Middle frontal gyrus (tissue), 1 donor: ENCODE data around the gene GMPPA.
A peak's percentile ranks its signal among the peaks of the same experiment; 100 is the strongest.

Experiments
- DNase-seq: peaks from one replicate; pipeline ENCODE4 v3.0.0-alpha.2; 2015; ENCODE audit warnings: low spot score; ENCODE audit errors: extremely low spot score

The GMPPA gene

DNA sequence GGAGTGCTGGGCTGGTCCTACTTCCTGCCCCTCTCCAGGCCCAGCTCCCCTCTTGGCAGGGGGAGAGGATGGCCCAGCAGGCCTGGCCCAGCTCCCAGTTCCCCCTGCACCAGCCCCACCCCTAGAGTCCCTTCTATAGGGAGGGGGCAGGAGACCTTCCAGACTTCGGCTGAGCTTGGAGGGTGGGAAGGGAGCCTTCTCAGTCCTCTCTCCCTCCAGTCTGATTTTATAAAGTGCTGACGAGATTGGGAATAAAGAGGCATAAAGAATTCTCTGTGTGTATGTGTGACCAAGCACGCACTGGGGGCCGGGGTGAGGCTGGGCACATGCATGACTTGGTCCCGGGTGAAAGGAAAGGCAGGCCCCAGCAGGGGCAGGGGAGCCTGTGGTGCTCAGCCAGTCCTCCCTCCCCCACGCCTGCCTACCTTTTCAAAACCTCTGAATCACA is 39.8 kb downstream of the GMPPA start:
- DNase-seq, result no peak

DNA sequence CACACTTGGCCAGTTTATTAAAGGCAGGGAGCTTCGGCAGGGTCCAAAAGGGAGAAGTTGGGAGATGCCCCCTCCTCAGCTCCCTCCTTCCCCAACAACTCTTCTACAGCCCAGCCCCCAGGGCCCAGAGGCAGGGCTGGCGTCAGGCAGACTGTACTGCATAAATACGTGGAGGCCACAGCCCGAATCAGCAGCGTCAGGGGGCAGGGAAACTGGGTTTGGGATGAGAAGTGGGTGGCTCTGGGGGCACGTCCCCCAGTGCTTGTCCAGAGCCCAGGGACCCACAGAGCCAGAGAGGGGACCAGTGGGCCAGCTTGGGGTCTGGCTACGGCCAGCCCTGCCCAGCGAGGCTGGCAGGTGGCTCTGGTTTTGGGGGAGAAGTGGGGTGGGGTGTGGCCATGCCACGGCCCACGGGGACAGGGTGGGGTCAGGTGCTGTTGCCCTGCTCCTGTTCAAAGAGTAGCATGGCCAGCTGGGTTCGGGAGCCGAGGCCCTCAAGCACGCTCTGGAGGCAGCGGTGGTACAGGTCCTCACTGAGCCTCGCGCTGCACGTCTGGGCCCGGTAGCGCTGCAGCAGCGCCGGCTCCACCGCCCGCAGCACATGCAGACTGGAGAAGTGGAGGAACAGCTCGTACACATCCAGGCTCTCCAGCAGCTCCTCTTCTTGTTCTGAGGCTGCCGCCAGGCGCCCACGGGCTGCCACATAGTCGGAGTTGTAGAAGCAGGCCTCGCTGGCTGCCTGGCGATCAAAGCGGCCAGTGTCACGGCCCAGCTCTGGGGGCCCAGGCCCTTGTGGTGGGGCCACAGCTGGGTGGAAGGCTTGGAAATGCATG is 40.5 kb downstream of the GMPPA start:
- DNase-seq, result no peak

DNA sequence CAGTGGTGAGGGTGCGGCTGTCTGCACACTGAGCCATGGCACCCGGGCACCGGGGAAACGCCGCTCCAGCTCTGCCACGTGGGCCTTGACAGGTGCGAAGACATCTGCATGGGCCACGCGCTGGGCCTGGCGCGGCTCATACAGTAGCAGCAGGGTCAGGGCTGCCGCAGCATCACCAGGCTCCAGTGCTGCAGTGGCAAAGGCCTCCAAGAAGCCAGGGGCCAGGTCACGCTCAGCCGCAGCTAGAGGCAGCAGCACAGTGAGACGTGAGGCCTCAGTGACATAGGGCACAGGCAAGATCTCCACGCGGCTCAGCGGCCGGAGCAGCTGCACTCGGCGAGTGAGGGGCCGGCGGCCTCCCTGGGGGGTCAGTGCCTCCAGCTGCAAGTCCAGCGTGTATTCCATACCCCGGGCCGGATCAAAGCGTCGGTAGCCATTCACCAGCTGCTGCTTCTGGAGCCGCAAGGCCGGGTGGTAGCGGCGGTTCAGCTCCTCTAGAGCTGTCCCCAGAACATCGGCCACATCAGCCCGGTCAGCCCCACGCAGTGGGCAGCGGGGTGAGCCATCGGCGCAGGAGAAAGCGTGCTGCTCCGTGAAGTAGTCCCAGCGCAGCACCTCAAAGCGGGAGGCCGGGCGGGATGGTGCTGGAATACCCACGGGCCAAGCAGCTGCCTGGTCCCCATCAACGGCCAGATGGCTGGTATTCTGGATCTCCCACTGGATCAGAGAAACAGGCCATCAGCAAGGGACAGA is 41.4 kb downstream of the GMPPA start:
- no peak for DNase-seq

DNA sequence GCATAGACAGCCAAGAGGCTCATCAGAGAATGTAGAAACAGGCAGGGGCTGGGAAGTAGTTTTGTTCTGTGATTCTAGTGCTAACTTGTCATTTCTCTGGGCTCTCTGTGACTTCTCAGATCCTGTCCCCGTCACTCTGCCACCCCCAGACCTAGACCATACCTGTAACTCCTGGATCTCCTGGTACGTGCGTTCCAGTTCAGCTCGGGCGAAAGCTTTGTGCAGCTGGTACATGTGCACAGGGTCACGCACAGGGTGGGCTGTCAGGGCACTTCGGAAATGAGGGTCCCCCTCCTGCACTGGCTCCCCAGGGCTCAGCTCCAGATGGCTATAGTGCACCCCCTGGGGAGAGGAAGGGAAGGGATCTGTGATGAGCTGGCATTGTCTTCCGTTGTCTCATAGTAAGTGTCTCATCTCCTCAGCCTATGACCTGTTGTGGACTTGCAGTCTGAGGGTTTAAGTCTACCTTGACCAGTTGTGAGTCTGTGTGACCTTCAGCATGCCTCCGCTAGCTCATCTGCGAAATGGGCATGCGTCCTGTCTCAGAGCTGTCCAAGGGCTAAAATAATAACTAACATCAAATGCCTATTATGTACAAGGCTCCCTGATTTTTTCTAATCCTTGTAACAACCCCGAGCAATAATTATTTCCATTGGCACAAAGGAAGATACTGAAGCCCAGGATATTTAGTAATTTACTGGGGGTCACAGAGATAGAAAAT is 42.3 kb downstream of the GMPPA start:
- no peak for DNase-seq

DNA sequence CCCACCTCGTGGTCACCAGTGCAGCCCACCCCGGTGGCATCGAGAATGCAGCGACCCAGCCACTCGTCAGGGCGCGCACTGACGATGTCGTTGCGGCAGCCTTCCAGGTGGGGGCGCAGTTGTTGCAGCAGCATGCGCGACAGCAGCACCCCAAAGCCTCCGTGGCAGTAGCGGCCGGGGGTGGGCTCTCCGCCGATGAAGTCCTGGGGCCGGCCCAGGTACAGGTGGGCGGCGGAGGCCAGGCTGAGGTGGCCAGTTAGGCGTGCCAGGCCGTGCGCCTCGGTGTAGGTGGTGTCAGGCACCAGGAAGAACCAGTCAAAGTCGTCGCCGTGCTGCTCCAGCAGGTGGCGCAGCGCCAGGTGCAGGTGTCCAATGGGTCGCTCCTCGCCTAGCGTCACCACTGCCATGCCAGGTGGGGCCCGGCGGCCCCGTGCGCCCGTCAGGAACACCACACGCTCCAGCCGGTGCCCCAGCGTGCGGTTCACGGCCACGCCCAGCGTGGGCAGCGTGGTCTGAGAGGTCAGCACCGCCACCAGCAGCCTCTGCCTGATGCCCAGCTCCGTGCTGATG is 43.0 kb downstream of the GMPPA start:
- DNase-seq, result no peak

DNA sequence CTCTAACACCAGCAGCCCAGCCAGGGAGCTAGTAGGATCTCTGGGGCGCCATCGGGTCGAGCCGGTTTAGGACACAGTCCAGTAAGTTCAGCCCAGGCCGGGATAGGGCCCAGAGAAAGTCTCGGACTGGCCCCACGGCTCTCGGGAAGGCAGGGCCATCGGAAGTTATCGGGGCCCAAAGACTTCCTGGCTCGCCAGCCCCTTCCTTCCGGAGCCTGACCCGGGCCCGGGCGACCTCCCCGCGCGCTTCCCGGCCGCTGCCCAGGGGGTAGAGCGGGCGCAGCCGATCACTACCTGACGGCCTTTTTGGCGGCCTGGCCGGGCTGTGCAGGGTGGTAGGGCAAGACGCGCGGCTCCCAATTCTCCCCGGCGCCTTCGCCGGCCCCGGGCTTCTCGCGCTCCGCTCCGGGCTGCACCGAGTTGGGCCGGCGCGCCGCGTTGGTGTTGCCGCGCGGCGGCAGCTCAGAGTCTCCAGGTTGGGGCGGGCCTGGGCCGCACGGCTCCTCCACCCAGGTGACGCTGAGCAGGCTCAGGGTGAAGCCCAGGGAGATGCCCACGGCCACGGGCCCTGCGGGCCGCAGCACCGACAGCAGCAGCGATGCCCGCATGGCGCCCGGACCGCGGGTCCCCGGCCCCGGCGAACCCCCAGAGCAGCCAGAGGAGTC is 44.4 kb downstream of the GMPPA start:
- DNase-seq, result no peak

DNA sequence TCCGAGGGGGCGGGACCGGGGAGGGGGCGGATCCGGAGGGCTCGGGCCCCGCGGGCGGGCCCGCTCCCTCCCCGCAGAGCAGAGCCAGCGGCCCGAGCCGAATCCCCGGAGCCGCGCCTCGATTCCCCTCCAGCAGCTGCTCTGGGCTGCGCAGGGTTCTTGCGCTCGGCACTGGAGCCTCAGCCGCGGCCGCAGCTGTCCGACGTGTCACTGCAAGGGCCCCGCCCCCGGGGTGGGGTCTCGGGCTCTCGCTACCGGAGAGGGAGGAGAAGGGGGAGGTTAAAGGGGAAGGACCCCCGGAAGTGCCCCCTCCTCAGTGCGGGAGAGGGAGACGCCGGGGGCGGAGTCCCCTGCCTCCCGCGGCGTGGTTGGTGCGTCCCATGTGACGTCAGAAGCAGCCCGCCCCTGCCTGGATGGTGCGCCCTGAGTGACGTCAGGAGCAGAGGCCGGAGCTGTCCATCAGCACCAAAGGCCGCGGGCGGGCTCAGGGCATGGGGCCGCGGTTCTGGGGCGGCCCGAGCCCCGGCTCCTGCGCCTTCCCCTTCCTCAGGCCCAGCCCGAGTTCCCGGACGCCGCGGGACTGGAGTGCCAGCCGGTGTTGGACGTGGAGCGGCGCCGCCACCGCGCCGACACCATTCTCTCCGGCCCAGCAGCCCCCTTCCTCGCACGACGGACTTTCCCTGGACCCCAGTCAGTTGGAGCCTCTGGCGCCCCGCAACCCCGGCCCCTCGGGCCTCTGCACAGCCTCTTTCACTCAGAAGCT is 45.1 kb downstream of the GMPPA start, which contains the start of the genes CHPF and TMEM198:
CHPF (minus strand) TSS at position 214 of the 763 bp plus-strand sequence. CDS start 271 bp downstream, outside the sequence.
TMEM198 (plus strand) TSS at position 433 of the 763 bp plus-strand sequence. CDS start 700 bp downstream, outside the sequence.
- peak; percentile 98 for DNase-seq

DNA sequence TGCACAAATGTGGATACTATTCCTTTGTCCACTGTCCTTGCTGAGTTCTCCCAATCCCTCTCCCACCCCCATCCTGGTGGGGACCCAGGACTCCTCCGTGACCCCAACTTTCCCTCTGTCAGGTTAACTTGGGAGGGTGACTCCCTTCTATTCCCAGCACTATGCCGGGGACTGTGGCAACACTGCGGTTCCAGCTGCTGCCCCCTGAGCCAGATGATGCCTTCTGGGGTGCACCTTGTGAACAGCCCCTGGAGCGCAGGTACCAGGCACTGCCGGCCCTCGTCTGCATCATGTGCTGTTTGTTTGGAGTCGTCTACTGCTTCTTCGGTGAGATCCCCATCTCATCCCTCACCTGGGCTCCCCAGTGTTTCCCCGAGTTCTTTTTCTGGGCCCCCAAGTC is 45.9 kb downstream of the GMPPA start:
- DNase-seq, result no peak

DNA sequence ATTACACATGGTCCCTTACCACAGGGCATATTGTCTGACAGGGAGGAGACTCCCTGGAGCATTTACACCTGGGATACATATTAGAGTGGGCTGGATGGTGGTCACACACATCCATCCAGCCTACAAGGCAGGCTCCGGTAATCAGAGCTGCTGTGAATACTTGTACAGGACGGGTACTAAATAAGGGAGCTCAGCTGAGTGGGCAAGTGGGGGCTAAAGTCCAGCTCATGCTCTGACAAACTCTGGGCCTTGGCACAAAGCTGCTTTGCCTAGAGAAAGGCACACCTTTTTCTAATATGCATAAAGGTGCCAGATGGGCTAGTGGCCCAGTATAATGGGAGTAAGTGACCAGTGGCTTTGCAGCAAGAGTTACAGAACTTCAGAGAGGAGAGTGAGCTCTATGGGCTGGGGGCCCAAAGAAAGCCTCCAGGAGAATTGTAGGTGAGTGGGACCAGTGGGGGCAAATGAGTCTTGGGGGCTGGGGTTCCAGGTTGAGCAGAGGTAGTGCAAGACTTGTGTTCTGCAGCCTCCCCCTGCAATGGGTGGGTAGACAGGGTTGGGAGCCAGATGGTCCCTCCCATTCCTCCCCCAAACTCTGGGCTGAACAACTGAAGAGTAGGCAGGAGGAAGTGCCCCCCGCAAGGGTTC is 46.7 kb downstream of the GMPPA start:
- DNase-seq, result no peak

DNA sequence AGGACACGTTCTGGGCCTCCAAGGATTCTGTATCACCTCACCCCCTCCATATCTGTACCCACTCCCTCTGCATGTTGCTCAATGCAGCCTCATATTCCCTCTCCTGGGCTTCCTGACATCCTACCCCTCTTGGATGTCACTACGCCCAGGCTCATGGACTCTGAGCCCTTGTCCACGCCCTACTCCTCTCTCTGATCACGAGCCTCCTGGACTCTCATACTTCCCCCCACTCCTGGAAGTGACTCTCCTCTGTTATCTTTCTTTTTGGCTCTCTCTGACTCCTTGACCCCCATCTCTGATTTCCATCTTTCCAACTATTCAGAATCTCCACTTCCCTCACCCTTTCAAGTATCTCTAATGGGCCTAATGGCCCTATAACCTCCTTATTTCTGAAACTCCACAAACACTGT is 47.3 kb downstream of the GMPPA start:
- no peak for DNase-seq

DNA sequence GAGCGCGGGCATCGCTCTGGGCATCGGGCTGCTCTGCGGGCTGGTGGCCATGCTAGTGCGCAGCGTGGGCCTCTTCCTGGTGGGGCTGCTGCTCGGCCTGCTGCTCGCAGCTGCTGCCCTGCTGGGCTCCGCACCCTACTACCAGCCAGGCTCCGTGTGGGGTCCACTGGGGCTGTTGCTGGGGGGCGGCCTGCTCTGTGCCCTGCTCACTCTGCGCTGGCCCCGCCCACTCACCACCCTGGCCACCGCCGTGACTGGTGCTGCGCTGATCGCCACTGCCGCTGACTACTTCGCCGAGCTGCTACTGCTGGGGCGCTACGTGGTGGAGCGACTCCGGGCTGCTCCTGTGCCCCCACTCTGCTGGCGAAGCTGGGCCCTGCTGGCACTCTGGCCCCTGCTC is 48.9 kb downstream of the GMPPA start:
- DNase-seq, result no peak

DNA sequence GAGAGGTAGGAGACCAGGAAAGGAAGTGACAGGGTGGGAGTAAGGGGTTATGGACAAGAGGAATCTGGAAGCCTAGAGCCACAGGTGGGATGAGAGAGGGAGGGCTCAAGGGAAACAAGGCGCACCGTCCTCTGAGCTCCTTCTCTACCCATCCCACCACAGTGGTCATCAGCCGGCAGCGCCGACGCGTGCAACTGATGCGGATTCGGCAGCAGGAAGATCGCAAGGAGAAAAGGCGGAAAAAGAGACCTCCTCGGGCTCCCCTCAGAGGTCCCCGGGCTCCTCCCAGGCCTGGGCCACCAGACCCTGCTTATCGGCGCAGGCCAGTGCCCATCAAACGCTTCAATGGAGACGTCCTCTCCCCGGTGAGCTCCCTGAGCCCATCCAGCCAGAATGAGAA is 50.3 kb downstream of the GMPPA start:
- no peak for DNase-seq

DNA sequence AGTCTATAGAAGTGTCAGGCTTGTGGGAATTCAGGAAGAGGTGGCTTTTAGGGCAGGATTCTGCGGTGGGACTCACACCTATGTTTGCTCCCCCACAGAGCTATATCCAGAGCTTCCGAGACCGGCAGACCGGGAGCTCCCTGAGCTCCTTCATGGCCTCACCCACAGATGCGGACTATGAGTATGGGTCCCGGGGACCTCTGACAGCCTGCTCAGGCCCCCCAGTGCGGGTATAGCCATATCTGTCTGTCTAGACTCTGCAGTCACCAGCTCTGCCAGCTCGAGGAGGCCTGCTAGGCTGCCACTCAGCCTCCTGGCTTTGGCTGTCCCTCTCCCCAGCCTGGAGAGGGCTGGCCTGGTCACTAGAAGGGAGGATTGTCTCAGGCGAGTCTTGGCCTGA is 50.9 kb downstream of the GMPPA start:
- no peak for DNase-seq

DNA sequence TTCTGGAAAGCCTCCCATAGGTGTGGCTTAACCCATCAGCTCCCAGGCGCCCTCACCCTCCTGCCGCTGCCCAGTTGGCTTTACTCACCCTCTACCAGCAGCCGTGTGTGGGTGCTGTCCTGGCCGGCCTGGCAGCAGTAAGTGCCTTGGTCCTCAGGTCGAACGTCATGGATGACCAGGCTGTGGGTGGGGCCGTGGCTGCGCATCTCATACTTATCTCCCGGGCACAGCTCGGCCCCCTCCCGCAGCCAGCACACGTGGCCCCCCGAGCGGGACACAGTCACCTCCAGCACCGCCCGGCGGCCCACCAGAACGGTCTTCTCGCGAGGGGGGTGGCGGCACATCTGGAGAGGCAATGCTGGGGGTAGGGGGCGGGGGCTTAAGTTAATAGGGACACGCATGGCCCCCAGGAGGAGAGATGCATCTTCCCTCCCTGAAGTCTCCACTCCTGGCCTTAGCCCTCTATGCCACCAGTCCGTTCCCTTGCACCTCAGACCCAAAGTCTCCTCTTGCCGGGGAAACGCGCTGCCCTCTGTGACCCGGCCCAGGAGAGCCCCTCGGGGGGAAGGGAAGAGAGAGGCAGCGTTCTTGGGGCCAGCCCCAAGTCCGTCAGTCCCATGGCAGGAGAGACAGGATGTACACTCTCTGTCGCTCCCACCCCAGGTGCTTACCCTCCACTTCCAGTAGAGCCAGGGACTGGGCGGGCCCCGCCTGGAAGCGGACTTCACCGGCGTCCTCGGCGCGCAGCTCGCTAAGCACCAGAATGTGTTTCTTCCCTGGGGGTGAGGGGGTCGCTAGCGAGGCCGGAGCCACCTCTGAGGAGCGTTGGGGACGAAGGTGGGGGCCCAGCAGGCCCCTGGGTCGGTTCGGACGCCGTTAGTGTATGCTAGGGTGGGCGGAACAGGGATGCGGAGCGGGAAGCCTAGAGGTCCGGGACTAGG is 53.0 kb downstream of the GMPPA start:
- no peak for DNase-seq

DNA sequence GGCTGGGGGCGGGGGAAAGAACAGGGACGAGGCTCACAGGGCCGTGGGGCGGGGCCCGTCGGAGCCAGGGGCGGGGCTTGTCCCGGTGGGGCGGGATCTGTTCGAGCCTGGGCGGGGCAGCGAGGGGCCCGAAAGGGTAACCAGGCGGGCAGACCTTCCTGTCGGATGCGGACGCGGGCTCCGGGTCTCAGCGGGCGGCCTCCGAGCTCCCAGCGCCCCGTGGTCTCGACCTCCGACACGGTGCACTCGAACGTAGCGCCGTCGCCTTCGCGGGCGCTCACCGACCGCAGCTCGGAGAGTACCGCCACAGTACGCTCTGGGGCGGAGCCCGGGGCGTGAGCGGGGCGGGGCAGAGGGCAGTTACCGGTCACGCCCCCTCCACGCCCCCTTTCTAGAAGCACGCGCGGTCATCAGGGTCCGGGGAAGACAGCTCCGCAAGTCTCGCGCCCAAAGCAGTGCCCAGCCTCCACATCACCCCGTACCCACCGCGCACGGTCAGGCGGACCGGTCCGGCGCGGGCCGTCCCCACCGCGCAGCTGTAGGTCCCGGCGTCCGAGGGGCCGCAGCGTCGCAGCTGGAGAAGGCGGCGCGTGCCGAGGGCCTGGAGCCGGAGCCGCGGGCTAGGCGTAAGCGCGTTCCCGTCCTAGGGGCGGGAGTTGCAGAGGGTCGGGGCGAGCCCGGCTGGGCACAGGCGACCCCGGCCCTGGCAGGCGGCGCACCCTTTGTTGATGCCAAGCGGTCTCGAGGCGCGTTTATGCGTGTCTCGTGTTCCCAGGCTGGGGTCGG is 53.9 kb downstream of the GMPPA start:
- DNase-seq, result peak; percentile 61

DNA sequence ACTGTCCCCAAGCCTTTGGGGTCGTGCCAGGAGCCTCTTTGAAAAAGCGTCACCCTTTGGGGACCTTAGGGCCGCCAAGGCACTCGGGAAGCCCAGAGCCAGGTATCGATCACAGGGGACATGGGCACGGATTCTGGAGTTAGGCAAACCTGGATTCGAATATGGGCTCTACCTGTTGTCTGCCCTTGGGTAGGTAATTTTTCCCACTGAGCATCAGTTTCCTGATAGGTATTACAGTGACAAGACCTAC is 54.4 kb downstream of the GMPPA start:
- no peak for DNase-seq

DNA sequence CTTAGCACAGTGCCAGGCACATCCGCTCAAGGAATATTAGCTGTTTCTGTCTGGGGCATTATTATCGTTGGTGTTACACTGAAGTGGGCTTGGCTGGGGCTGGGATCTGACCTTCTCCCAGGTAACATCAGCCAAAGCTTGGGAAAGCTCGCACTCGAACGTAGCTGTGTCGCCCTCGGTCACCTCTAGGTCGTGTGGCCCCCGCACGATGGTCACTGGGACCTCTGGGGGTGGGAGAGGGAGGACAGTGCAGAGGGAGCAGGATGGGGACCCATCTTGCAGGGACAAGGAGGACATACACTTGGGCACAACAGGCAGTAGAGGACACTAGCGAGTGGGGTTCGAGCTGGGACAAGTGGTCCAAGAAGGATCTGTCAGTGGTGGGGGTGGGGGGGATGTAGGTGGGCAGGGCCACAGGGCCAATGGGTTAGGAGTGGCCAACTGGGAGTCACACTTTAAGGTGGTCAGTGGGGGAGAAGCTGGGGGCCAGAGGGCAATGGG is 54.8 kb downstream of the GMPPA start:
- DNase-seq, result no peak

DNA sequence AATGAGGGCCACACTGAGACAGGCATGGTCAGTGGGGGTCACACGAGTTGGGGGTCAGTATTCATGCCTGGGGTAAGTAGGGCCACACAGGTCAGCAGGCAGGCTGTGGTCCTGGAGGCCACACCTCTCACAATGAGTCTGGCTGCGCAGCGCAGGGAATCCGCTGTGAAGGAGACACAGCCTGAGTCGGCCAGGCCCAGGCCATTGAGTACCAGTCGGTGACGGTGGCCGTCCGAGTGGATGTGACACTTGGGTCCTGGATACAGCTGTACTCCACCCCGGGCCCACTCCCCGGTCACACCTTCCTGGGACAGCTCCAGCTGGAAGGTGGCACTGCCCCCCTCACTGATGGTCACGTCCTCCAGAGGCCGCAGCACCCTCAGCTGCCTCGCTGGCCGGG is 55.7 kb downstream of the GMPPA start:
- DNase-seq, result no peak
